Neural cell (in vitro differentiated cells): ENCODE measurements around the gene LRMDA.

ENCODE experiments used
- CTCF ChIP-seq: fragments of 450-650 bp; IDR thresholded peaks from 2 replicates; pipeline ENCODE4 v1.5.1; 2014; ENCODE audit warnings: antibody characterized with exemption, mild to moderate bottlenecking, moderate library complexity; ENCODE audit not compliant: poor library complexity, severe bottlenecking
- EP300 ChIP-seq: fragments of 450-650 bp; conservative IDR thresholded peaks from 2 replicates; pipeline ENCODE4 v1.6.1; 2014; ENCODE audit warnings: antibody characterized with exemption, mild to moderate bottlenecking, moderate library complexity; ENCODE audit not compliant: poor library complexity, severe bottlenecking
- EZH2 ChIP-seq: fragments of 200-600, 300-800 bp; shearing (Covaris generic), sonication (generic); IDR thresholded peaks from 2 replicates; pipeline ENCODE4 v1.6.1; 2014; ENCODE audit warnings: antibody characterized with exemption, low read length, borderline replicate concordance, mild to moderate bottlenecking; ENCODE audit not compliant: insufficient read depth, poor library complexity, severe bottlenecking
- POLR2AphosphoS5 ChIP-seq: IDR thresholded peaks from 2 replicates; pipeline ENCODE4 v1.6.1; 2012
- RAD21 ChIP-seq: fragments of 450-650 bp; conservative IDR thresholded peaks from 2 replicates; pipeline ENCODE4 v1.6.1; 2014; ENCODE audit warnings: antibody characterized with exemption, mild to moderate bottlenecking, moderate library complexity
- REST ChIP-seq: IDR thresholded peaks from 2 replicates; pipeline ENCODE4 v1.6.1; 2012; ENCODE audit warnings: borderline replicate concordance
- SMC3 ChIP-seq: fragments of 450-650 bp; conservative IDR thresholded peaks from 2 replicates; pipeline ENCODE4 v1.6.1; 2014; ENCODE audit warnings: antibody characterized with exemption, mild to moderate bottlenecking, moderate library complexity; ENCODE audit not compliant: poor library complexity

DNA sequence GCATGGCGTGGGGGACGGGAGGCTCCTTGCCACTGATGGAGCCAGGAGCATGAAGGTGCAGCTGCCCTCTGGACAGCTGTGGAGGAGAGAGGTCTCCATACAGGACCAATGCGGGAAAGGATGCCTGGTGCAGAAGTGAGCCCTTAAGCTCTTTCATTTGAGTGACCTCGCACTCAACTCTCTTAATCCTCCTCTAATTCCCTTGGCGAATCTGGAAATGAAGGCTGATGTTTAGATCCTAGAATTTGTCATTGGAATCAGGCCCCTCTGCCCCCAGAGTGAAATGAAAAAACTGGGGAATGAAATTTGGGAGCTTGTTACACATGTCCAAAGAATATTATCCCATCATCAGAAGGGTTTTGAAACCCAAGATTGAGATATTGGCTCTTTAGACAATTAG, 639.5 kb downstream of the LRMDA start:
- TF ChIP-seq RAD21 (no peak), CTCF (no peak), EP300 (no peak), POLR2AphosphoS5 (no peak), EZH2 (no peak), SMC3 (no peak), REST (no peak)
